GM19328 (cell line): ENCODE data around the gene OR1L6.

Source experiments
- ATAC-seq: cut with Tn5 transposase; IDR thresholded peaks from one replicate; pipeline ENCODE4 v1.9.1; 2021; ENCODE audit warnings: mild to moderate bottlenecking, moderate library complexity; ENCODE audit not compliant: unreplicated experiment

OR1L6 gene, protein sequence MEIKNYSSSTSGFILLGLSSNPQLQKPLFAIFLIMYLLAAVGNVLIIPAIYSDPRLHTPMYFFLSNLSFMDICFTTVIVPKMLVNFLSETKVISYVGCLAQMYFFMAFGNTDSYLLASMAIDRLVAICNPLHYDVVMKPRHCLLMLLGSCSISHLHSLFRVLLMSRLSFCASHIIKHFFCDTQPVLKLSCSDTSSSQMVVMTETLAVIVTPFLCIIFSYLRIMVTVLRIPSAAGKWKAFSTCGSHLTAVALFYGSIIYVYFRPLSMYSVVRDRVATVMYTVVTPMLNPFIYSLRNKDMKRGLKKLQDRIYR

DNA sequence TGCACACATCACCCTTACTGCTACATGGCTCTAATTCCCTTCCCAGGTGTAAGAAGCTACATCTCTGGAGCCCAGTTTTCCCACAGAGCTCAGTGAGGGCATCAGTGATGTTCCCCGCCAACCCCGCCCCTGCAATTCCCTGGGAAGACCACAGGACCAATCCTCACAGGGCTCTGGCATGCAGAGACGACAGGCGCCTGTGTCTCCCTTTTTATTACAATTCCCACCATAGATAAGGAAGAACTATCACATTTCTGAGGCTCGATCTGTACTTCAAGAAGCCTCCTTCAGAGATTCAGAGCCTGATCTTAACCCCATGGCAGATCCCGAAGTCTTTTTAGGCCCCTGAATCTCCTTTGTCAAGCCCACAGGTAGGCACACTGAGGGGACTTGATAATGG, at the start of gene OR1L6:
TSS of gene OR1L6 (plus strand) at position 301 of the 400 bp plus-strand sequence. CDS start 7,545 bp downstream, outside the sequence.
- ATAC-seq = no peak

DNA sequence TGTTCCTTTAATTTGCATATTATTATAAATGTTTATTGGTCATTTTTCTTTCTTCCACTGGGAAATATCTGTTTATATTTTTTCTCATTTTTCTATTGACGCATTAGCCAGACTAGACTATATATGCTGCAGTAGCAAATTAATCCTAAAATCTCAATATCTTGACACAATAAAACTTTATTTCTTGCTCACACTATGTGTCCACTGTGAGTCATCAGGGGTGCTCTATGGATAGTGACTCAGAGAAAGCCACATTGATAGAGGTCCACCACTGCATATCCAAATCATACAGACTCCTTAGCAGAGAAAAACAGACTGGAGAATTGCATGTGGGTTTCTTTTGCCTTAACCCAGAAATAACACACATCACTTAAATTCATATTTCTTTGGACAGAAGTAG, 46.4 kb upstream of the OR1L6 start:
- no peak for ATAC-seq

DNA sequence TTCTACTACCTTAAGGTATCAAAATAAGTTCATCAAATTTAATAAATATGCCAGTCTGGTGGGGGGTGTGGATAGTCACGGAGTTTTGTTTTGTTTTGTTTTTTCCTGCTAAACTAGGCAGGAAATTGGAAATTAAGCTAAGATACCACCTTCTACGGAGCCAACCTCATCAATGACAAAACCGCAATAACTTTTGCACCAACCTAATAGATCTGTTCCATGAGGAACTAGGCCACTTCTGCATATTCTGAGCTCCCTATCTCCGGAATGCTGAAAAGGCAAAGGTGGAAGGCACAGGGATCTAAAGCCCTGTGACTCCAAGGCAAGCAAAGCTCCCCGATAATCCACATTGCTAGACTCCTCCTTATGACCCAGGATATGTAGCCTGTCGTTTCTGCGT, 24.1 kb upstream of the OR1L6 start:
- ATAC-seq = no peak

DNA sequence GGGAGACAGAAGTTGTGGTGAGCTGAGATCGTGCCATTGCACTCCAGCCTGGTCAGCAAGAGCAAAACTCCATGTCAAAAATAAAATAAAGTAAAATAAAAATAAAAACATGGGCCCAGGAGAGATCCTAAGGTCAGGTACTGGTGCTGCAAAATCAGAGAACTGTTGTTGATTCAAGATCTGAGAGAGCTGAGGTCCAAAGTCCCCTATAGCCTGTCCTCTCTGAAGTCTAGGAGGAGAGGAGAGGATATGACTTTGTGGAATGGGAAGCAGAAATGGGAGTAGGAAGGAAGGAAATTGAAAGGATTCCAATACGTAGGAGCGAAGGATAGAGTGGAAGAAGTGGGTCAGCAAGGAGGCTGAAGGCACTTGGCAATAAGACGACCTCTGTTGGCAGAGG, 22.9 kb upstream of the OR1L6 start:
- no peak for ATAC-seq

DNA sequence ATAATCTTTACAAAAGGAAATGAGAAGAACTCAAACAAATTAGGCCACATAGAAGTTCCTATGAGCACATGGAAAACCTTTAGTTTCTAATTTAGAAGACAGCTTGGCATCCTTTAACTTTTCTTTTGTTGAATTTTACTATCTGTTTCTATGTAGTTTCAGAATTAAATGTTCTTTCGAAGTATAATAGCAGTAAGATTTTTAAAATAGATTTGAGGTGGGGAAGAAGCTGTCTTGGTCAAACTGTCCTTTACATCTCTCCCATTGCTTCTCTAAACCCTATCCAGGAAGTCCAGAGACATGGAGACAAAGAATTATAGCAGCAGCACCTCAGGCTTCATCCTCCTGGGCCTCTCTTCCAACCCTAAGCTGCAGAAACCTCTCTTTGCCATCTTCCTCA, 18.4 kb upstream of the OR1L6 start, which contains the start of gene OR1L4:
TSS of gene OR1L4 (plus strand) at position 301 of the 400 bp plus-strand sequence. CDS start at position 301, 0 bp downstream.
- no peak for ATAC-seq

DNA sequence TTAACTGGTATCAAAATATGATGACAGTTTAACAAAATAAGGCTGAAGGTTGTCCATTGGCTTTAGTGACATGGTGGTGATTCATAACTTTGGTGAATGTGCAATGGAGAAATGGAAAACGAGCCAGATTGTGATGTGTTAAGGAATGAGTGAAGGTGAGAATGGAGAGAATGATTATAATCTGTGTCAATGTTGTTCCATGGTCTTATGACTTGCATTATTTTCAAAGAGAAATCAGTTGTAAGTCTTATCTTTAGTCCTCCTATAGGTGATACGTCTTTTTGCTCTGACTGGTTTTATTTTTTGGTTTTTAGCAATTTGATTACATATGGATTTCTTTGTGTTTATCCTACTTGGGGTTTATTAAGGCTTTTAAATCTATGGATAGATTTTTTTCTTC, 12.7 kb downstream of the OR1L6 start:
- no peak for ATAC-seq

DNA sequence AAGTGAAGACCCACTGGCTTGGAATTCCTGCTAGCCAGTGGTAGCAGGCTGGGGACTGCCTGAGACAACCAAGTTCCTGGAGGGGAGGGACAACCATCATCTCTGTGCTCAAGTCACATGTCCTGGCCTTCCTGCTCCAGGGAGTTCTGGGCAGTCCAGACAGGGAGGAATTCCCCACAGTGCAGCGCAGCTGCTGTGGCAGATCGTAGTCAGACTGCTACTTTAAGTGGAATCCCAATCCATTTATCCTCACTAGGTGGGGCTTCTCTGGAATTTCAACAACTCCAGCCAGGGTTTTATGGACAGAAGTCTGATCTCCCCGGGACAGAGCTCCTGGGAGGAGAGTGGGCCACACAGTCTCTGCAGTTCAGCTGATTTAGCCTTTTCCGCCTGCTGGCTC, 25.7 kb downstream of the OR1L6 start:
- no peak for ATAC-seq

DNA sequence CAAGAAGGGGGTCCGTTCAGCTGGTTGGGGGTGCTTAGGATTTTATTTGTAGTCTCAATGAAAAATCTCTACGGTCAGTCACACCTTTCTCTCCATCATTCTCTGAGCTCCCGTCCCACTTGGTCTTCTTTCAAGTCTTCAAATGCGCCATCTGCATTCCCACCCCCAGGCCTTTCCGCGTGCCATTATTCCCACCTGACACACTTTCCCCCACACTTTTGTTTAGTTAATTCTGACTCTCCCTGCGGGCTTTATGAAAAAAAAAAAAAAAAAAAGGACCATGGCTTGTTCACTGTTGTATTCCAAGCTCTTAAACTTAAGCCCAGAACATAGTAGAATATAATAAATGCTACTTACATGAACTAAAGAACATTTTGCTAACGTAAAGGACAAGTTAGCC, 34.9 kb downstream of the OR1L6 start:
- no peak for ATAC-seq

DNA sequence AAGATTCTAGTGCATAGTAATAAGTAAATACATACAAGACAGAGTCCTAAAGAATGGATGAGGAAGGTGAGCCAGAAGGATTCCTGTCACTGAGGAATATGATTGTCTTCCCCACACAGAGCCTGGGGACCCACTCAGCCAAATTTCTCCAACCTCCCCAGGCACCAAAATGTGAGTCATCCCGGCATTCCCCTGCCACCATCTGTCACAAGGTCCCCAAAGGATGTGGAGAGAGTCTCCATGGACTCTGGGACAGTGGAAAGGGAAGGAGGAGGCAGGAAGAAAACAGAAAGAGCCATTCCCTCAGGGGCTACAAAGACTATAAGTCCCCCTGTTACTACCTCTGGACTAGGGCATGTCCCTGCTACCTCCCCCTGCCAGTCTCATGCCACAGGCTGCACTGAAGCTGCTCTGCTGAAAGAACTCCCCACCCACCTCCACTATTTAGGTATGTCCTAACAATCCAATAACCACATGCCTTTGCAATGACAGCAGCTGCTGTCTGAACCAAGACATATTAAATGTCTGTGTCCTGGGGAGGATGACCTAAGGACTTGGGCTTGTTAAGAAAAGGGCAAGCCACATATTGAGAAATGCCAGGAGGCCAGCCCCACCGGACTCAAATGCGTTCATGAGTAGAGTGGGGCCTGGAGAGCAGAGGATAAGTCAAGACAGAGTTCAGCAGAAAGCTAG, 36.0 kb downstream of the OR1L6 start:
- ATAC-seq = no peak

DNA sequence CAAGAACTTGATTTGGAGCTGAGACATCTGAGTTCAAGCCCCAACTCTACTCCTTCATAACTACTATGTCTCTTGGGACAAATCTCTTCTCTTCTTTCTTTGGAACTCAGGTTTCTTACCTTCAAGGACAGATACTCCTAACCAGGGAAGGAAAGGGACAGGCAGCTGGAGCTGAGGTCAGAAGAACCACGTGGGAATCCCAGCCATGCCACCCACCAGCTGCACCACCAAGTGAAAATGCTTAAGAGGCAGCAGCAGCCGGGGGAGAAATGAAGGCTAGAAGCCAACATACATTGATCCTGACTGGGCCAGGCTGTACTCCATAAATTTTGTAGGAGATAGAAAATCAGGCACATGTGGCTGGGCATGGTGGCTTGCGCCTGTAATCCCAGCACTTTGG, 37.1 kb downstream of the OR1L6 start:
- no peak for ATAC-seq

DNA sequence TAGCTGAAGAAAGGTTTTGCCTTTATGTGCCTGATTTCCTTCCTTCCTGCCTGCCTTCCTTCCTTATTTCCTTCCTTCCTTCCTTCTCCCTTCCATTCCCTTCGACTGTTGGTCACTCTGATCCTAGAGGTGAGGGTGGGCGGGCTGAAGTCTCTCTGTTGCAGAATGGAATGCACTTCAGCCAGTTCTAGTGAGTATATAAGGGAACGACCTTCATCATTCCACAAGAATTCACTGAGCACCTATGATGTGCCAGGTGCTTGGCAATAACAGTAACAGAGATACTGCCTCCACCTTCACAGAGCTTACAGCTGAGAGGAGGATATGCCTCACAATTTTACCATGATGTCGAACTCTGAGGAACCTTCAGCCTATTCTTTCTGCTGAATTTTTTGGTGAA, 37.9 kb downstream of the OR1L6 start:
- ATAC-seq = no peak

DNA sequence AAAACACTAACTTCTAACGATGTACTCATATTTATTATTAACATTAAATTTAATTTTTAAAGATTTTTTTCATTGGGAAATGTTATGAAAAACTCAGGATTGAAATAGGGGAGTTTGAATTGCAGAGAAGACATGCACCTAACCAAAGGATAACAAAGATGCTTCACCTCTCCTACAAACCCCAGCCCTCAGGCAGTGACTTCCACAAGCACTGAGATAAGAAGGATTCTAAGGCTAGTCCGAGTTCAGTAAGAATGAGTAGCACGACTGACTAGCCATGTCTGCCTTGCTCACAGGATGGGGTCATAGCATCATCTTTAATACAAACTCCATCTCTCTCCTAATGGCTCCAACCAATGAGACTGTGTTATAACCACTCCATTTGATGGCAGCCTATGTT, 39.6 kb downstream of the OR1L6 start:
- no peak for ATAC-seq

DNA sequence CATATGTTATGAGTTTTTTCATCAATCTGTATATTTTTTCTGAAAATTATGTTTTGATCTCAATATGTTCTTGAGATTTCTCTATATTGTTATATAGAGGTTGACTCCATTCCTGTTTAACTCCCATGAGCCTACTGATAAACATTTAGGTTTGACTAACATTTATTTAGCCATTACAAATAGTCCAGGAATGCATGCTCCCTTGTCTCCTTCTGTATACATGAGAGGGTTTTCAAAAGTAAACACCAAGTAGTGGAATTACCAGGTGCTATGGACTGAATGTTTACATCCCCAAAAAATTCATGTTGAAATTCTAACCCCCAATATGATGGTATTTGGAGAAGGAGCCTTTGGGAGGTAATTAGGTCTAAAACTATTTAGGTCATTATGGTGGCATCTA, 43.2 kb downstream of the OR1L6 start:
- no peak for ATAC-seq

DNA sequence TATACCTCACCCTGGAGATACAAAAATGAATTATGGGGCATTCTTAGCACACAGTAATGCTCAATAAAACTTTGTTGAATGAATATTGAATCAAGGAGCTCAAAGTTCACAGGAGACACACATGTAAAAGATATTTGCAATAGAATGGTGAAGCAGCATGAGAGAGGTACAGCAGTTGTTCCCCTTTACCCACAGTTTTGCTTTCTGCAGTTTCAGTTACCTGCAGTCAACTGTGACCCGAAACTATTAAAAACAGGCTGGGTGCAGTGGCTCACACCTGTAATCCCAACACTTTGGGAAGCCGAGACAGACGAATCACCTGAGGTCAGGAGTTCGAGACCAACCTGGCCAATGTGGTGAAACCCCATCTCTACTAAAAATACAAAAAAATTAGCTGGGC, 44.2 kb downstream of the OR1L6 start:
- ATAC-seq = no peak

DNA sequence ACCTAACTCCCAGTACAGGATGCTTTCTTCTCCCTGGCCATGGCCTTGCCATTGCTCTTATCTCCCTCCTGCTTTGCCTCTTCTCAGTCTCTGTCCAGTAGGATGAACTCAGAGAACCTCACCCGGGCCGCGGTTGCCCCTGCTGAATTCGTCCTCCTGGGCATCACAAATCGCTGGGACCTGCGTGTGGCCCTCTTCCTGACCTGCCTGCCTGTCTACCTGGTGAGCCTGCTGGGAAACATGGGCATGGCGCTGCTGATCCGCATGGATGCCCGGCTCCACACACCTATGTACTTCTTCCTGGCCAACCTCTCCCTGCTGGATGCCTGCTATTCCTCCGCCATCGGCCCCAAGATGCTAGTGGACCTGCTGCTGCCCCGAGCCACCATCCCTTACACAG, 46.7 kb downstream of the OR1L6 start, which contains the start of gene OR5C1:
TSS of gene OR5C1 (plus strand) at position 103 of the 400 bp plus-strand sequence. CDS start at position 103, 0 bp downstream.
- ATAC-seq = no peak

DNA sequence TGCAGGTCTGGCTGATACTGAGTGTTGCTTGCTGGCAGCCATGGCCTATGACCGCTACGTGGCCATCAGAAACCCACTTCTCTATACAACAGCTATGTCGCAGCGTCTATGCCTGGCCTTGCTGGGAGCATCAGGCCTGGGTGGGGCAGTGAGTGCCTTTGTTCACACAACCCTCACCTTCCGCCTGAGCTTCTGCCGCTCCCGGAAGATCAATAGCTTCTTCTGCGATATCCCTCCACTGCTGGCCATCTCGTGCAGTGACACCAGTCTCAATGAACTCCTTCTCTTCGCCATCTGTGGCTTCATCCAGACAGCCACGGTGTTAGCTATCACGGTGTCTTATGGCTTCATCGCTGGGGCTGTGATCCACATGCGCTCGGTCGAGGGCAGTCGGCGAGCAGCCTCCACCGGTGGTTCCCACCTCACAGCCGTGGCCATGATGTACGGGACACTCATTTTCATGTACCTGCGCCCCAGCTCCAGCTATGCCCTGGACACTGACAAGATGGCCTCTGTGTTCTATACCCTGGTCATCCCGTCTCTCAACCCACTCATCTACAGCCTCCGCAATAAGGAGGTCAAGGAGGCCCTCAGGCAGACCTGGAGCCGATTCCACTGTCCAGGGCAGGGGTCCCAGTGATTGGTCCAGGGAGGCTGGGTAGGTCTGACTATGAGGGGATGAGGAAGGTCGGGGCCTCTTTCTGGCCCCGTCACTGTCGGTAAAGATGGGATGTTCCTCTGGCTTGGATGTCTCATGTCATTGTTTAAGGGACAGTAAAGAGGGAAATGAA, 47.3 kb downstream of the OR1L6 start:
- no peak for ATAC-seq

DNA sequence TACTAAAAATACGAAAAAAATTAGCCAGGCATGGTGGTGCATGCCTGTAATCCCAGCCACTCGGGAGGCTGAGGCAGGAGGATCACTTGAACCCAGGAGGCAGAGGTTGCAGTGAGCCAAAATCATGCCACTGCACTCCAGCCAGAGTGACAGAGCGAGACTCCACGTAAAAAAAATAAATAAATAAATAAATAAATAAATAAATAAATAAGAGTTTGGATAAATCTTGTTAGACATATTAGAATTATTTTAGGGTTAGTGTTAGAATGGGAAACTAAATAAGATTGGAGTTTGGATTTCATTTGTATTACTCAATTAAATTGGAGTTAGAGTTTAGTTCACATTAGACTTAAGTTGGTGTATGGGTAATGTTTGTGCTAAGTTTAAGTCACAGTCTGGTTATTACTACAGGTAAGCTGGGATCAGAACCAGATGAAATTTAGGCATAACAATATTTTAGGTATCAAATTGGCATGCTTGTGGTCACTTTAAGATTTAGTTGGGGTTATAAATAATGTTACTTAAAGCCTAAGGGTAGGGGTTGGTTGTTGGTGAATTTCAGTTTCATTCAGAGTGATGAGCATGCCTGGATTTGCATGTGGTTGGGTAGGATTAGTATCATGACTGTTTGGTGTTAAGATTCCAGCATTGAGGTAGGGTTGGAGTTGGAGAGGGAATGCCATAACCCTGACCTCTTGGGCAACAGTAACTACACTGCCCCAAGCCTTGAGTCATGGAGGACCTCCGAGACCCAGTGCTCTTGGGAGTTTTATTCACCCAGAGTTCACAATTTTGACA, 50.0 kb downstream of the OR1L6 start:
- no peak for ATAC-seq

DNA sequence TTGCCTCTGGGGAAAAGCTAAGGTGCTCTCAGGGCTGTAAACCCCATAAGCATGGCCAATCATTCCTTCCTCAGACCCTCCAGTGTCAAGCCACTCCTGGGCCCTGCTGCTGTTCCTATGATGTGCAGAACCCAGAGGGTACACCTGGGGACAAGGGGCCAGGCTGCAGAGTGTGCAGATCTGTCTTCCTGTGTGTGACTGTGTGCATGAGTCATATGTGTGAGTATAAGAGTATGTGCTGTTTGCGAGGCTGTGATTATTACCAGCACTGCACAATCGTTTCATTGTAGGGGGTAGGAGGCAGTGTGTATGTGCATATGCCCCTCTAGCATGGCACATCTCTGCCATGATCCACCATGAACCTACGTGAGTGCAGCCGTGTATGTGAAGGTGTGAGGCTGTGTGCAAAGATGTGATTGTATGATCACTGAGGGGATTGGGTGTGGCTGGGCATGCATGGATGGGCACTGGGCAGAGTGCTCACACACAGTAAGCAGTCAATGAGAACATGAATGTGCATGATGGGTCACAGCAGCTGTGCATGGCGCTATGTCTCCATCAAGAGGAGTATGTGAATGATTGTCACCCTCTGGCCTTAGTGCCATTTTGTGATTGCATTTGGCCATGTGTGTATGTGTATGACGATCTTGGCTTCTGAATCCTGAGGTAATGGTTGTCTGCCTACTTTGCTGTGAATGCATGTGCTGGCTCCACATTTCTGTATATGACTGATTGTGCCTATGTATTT, 55.4 kb downstream of the OR1L6 start:
- no peak for ATAC-seq
